Sigmoid colon (tissue), 7 donors: ENCODE data around the gene SCLY. TPM values are rescaled to one million over a fixed set of nuclear protein-coding genes. Genes with fewer than 3 reads are reported as not detected.

Experiments used
- DNase-seq: peaks from one replicate; pipeline ENCODE4 v3.0.0-alpha.2; 2019
- H3K27ac ChIP-seq, 4 donors: fragments of 200-600 bp; sonication (generic); one replicate each; pipeline ENCODE4 v1.5.1; 2016 to 2019; ENCODE audit warnings: mild to moderate bottlenecking in 1 of 4
- H3K27me3 ChIP-seq, 3 donors: fragments of 200-600 bp; sonication (generic); one replicate each; pipeline ENCODE4 v1.5.1; 2019; ENCODE audit warnings: mild to moderate bottlenecking in 1 of 3
- H3K36me3 ChIP-seq, 4 donors: fragments of 200-600 bp; sonication (generic); one replicate each; pipeline ENCODE4 v1.5.1; 2016 to 2019
- H3K4me1 ChIP-seq, 4 donors: fragments of 200-600 bp; sonication (generic); one replicate each; pipeline ENCODE4 v1.5.1; 2017 to 2019
- H3K4me3 ChIP-seq, 4 donors: fragments of 200-600 bp; sonication (generic); one replicate each; pipeline ENCODE4 v1.5.1; 2017 to 2019; ENCODE audit warnings: mild to moderate bottlenecking in 2 of 4, moderate library complexity in 1 of 4
- H3K9me3 ChIP-seq, 4 donors: fragments of 200-600 bp in 3 of 4; sonication (generic) in 3 of 4; one replicate each; pipeline versions ENCODE4 v1.5.1 to v1.6.1; 2013 to 2019
- CTCF ChIP-seq, 4 experiments: fragments of 450-650 bp in 3 of 4; fragments of 200-600 bp in 1 of 4; IDR thresholded peaks; one replicate each; pipeline ENCODE4 v1.5.1; 2016 to 2019; ENCODE audit warnings: antibody characterized with exemption in 4 of 4, mild to moderate bottlenecking in 3 of 4, moderate library complexity in 2 of 4
- EP300 ChIP-seq, 4 donors: sonication (generic); formaldehyde crosslinking; IDR thresholded peaks; one replicate each; pipeline ENCODE4 v1.6.1; 2017; ENCODE audit warnings: antibody characterized with exemption in 4 of 4
- POLR2A ChIP-seq, 2 donors: fragments of 450-650 bp; IDR thresholded peaks; one replicate each; pipeline ENCODE4 v1.6.1; 2016; ENCODE audit warnings: antibody characterized with exemption in 2 of 2, mild to moderate bottlenecking in 2 of 2, moderate library complexity in 2 of 2
- POLR2AphosphoS5 ChIP-seq, 4 donors: sonication (generic); formaldehyde crosslinking; IDR thresholded peaks; one replicate each; pipeline ENCODE4 v1.6.1; 2017; ENCODE audit warnings: antibody characterized with exemption in 4 of 4
- WGBS, 2 donors: extraction: QIAGEN DNeasy Blood & Tissue Kit; methylation state at CpG; one replicate each; pipeline ENCODE4 v1.1.7; 2013; 5-methylcytosine and 5-hydroxymethylcytosine counted together
- intact Hi-C: fragments of 100-400 bp; cut with DNase I; formaldehyde crosslinking; loops from one replicate; pipeline ENCODE4 v1.15.1; 2023
- polyA plus RNA-seq, 3 donors: library from polyadenylated mRNA; stranded (reverse); fragments of 200-250 nt; gene quantifications; one replicate each; pipeline ENCODE4 v1.2.3, GENCODE V29; 2013
- total RNA-seq, 4 donors: library from RNA; depleted of rRNA; stranded (reverse); fragments of >200 nt; gene quantifications; one replicate each; pipeline ENCODE4 v1.1.0, GENCODE V29; 2016
- donor health status: healthy with polysubstance abuse.
- donor health status: Bipolar disorder and iron deficiency.
- donor health status: healthy.

Gene SCLY
- total and polyA plus RNA-seq, 7 donors = 5.4 to 19.5 (median 10.9) TPM

GRCh38 chr2:238127165-238128060 lies 66.6 kb downstream of the SCLY start:
- Histone ChIP-seq H3K4me3 (peak overlapping the region in 3 of 4 donors; percentile 19 to 48 (median 22)), H3K27me3 (no peaks in the 10 kb centered on the region), H3K36me3 (no peaks in the 10 kb centered on the region), H3K4me1 (peaks cover 0 to 13% (median 4%) of the 10 kb centered on the region in 4 donors), H3K27ac (peak overlapping the region in 1 of 4 donors; percentile 24), H3K9me3 (no peaks in the 10 kb centered on the region)
- intact Hi-C loops = no loop called here
- peak; percentile 84 for DNase-seq
- 50 to 56% methylated on average over 36 of the region's 36 CpGs for WGBS, 2 donors
- no peak for TF ChIP-seq POLR2AphosphoS5 (IDR thresholded peaks at IDR 0.05)
- no peak for TF ChIP-seq CTCF (IDR thresholded peaks at IDR 0.05)
- no peak for TF ChIP-seq POLR2A (IDR thresholded peaks at IDR 0.05)

DNA sequence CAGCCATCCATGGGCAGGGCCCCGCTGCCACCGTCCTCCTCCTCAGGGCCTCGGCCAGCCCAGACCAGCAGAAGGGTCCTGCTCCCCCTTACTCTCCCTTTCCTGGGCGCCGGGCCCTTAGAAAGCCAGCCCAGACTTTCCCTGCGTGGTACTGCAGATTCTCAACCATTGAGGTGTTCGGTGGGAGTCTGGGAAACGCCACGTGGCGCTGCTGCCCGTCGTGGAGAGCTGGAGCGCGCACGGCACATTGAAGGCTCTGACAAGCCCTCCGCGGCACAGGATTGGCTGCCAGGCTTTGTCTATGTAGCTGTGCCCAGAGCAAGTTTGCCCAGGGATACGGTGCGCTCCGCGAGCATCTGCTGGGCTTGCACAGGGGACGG lies 67.2 kb downstream of the SCLY start:
- TF ChIP-seq POLR2A (IDR thresholded peaks at IDR 0.05) = no peak
- TF ChIP-seq EP300 (IDR thresholded peaks at IDR 0.05) = no peak
- 92% methylated on average over 22 of the region's 22 CpGs for WGBS, 2 donors
- Histone ChIP-seq H3K4me1 (peaks cover 0 to 13% (median 4%) of the 10 kb centered on the region in 4 donors), H3K27ac (no peak overlapping the region), H3K27me3 (no peaks in the 10 kb centered on the region), H3K36me3 (no peaks in the 10 kb centered on the region), H3K4me3 (peak overlapping the region in 1 of 4 donors; percentile 48), H3K9me3 (no peaks in the 10 kb centered on the region)
- DNase-seq = no peak
- intact Hi-C loops = no loop called here

GRCh38 chr2:238128534-238129001 lies 67.8 kb downstream of the SCLY start:
- TF ChIP-seq POLR2A (IDR thresholded peaks at IDR 0.05) (no peak), POLR2AphosphoS5 (IDR thresholded peaks at IDR 0.05) (no peak), CTCF (IDR thresholded peaks at IDR 0.05) (no peak), EP300 (IDR thresholded peaks at IDR 0.05) (no peak)
- no peak overlapping the region for H3K4me3 ChIP-seq
- H3K27ac ChIP-seq = no peak overlapping the region
- peaks cover 0 to 13% (median 4%) of the 10 kb centered on the region in 4 donors for H3K4me1 ChIP-seq
- no peaks in the 10 kb centered on the region for H3K9me3 ChIP-seq
- no peaks in the 10 kb centered on the region for H3K27me3 ChIP-seq
- intact Hi-C loops = no loop called here
- no peaks in the 10 kb centered on the region for H3K36me3 ChIP-seq
- DNase-seq = no peak
- 74 to 78% methylated on average over 30 of the region's 30 CpGs for WGBS, 2 donors

- Histone ChIP-seq H3K9me3 (no peaks in the 10 kb centered on the region), H3K4me1 (peaks cover 0 to 13% (median 4%) of the 10 kb centered on the region in 4 donors), H3K27ac (no peak overlapping the region), H3K4me3 (no peak overlapping the region), H3K27me3 (no peaks in the 10 kb centered on the region), H3K36me3 (no peaks in the 10 kb centered on the region)
- intact Hi-C loops = no loop called here
- DNase-seq = no peak
- WGBS, 2 donors = 81 to 90% methylated on average over 22 of the region's 22 CpGs
- no peak for TF ChIP-seq POLR2A (IDR thresholded peaks at IDR 0.05)
- no peak for TF ChIP-seq EP300 (IDR thresholded peaks at IDR 0.05)
- no peak for TF ChIP-seq CTCF (IDR thresholded peaks at IDR 0.05)
- no peak for TF ChIP-seq POLR2AphosphoS5 (IDR thresholded peaks at IDR 0.05)
Observed at GRCh38 chr2:238129166-238130010, 68.6 kb downstream of the SCLY start.
